Cardiac muscle cell (in vitro differentiated cells and primary cell): ENCODE results near the gene JOSD2. TPM values are rescaled to one million over a fixed set of nuclear protein-coding genes. Genes with fewer than 3 reads are reported as not detected.

Experiments used
- DNase-seq, 2 donors: peaks; one replicate each; pipeline versions ENCODE4 v3.0.0 to v3.0.0-alpha.2; 2010 to 2017; ENCODE audit warnings: low read depth in 1 of 2, low spot score in 1 of 2
- H3K27ac ChIP-seq: fragments of 200-600 bp; sonication (generic); 2 replicates; pipeline ENCODE4 v1.5.1; 2016
- H3K27me3 ChIP-seq: fragments of 200-600 bp; sonication (generic); 2 replicates; pipeline ENCODE4 v1.6.0; 2016; ENCODE audit warnings: control low read depth
- H3K36me3 ChIP-seq: fragments of 200-600 bp; sonication (generic); 2 replicates; pipeline ENCODE4 v1.5.1; 2016; ENCODE audit warnings: control low read depth
- H3K4me1 ChIP-seq: fragments of 200-600 bp; sonication (generic); 2 replicates; pipeline ENCODE4 v1.8.1; 2017; ENCODE audit warnings: low read depth, mild to moderate bottlenecking, mixed run types
- H3K4me3 ChIP-seq: fragments of 200-600 bp; sonication (generic); 2 replicates; pipeline ENCODE4 v1.5.1; 2016; ENCODE audit warnings: mild to moderate bottlenecking
- H3K9me3 ChIP-seq: fragments of 200-600 bp; sonication (generic); 2 replicates; pipeline ENCODE4 v1.5.1; 2017; ENCODE audit warnings: low read depth, mild to moderate bottlenecking, control low read depth
- CTCF ChIP-seq: IDR thresholded peaks from 2 replicates; pipeline ENCODE4 v1.5.1; 2012; ENCODE audit warnings: low read depth, mild to moderate bottlenecking, low read length
- polyA plus RNA-seq: library from polyadenylated mRNA; unstranded; fragments of >200 nt; fragmentation: Nextera tagmentation; extraction: Ambion mirVana; gene quantifications from 2 replicates; pipeline ENCODE4 v1.2.1, GENCODE V29; 2016
- total RNA-seq: library from RNA; depleted of rRNA; stranded (reverse); fragments of >200 nt; gene quantifications from 2 replicates; pipeline ENCODE4 v1.2.3, GENCODE V29; 2016

The JOSD2 gene
- total and polyA plus RNA-seq, 2 experiments from 2014 or later, result 21.4 to 44.8 TPM

DNA sequence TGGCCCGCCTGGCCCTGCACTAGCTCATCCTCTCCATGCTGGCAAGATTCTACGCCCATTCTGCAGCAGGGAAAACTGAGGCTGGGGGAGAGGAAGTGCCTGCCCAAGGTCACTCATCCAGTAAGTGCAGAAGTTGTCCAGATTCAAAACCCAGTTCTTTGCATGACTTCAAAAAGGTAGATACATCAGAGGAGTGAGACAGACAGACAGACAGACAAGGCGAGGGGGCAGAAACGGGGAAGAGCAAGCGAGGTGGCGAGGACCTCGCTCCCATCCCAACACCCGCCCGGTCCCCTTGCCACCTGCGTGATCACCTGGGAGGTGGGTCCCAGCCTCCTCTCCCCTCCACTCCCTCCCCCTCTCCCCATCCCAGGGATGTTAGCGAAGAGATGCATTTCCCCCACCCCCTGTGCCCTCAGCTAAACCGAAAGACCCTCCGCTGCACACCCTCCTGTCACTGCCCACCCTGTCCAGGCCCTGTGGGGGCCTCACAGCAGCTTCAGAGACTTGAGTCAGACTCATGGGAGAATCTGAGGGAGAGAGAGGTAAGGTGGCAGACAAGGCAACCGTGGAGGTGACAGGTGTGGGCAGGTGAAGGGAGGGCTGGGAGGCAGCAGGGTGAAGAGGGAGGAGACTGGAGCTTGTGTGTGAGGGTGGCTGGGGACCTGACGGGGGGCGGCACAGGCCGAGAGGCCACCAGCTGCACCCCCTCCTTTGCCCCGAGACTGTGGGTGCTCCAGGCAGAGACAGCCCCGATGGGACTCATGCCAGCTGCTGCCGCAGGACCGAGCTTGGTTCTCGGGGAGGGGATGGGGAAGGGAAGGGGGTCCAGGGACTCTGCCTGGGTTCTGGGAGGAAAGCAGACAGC, 38.3 kb upstream of the JOSD2 start:
- Histone ChIP-seq H3K4me1 (peaks cover 17% of the 10 kb centered on the region), H3K27me3 (no peaks in the 10 kb centered on the region), H3K36me3 (no peaks in the 10 kb centered on the region), H3K4me3 (no peak overlapping the region), H3K27ac (no peak overlapping the region), H3K9me3 (no peaks in the 10 kb centered on the region)
- no peak for TF ChIP-seq CTCF
- DNase-seq, result no peak

DNA sequence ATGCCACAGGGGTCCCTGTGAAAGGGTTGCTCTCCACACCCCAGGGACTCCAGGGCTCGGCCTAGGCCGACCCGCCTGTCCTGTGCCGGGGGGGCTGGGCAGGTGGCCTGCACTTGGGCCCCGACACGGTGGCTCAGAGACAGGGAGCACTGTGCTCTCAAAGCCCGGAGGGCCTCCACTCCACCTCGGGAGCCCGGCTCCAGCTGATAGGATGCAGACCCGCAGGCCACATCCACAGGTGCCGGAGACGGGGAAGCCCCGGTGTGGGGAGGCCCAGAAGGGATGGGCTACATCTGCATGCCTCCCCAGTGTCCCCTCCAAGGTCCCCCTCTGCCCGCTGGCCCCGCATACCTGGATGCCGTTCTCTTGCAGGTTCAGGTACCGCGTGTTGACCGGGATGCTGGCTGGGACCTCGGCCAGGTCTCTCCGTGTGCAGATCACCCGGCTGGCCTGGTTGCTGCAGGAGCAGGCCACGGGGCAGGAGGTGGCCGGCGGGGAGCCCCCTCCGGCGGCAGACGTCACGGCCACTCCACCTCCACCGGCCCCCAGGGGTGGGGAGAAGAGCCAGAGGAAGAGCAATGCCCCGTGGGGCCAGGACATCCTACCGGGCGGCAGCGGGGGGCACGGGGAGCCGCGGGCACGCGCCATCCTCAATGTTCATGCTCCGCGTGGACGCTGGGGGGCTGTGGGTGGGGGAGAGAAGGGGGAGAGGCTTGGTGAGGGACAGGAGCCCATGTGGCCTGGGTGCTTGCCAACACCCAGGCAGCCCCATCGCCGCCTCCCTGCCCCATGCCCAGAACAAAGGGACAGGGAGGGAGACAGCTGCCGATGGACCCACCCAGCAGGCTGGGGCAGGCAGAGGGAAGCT, 37.4 kb upstream of the JOSD2 start:
- H3K4me3 ChIP-seq, result no peak overlapping the region
- no peak overlapping the region for H3K27ac ChIP-seq
- no peaks in the 10 kb centered on the region for H3K36me3 ChIP-seq
- no peak for TF ChIP-seq CTCF
- no peaks in the 10 kb centered on the region for H3K9me3 ChIP-seq
- DNase-seq, result no peak
- peaks cover 17% of the 10 kb centered on the region for H3K4me1 ChIP-seq
- no peaks in the 10 kb centered on the region for H3K27me3 ChIP-seq

DNA sequence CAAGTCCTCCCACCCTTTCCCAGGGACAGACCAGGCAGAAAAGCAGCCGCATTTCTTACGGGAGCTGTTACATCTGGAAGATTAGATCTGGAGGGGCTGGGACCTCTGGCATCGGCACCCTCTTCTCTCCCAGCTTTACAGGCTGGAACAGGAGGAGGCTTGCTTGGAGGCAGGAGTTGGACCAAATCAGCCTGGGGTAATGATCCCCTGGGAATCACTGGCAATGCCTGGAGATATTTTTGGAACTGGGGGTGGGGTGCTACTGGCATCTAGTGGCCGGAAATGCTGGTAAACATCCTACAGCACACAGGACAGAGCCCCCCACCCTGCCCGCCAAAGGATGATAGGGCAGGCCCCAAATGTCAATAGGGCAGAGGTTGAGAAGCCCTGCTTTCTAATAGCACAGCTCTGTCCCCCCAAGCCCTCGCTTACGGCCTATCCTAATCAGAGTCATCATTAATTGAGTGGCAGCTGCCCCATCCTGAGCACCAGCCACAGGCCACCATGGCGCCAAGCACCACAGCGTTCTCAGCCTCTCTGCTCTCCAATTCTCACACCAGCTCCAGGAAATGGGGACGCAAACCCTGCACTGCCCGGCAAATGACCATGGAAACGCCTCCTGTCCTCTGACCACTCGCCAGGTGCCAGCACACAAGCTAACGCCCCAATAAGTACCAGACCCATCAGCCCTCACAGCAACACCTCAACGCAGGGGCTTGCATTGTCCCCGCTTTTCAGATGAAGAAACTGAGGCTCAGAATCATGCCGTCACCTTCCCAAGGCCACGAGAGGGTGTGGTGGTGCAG, 36.6 kb upstream of the JOSD2 start:
- no peak for DNase-seq
- H3K36me3 ChIP-seq, result no peaks in the 10 kb centered on the region
- H3K4me1 ChIP-seq, result peaks cover 17% of the 10 kb centered on the region
- TF ChIP-seq CTCF, result no peak
- no peak overlapping the region for H3K4me3 ChIP-seq
- no peaks in the 10 kb centered on the region for H3K27me3 ChIP-seq
- no peaks in the 10 kb centered on the region for H3K9me3 ChIP-seq
- no peak overlapping the region for H3K27ac ChIP-seq

- H3K36me3 ChIP-seq, result no peaks in the 10 kb centered on the region
- DNase-seq, result no peak
- TF ChIP-seq CTCF, result no peak
- H3K27ac ChIP-seq, result no peak overlapping the region
- H3K27me3 ChIP-seq, result no peaks in the 10 kb centered on the region
- no peak overlapping the region for H3K4me3 ChIP-seq
- peaks cover 17% of the 10 kb centered on the region for H3K4me1 ChIP-seq
- H3K9me3 ChIP-seq, result no peaks in the 10 kb centered on the region
These were observed 35.7 kb upstream of the JOSD2 start for GRCh38 chr19:50546527-50547221.

DNA sequence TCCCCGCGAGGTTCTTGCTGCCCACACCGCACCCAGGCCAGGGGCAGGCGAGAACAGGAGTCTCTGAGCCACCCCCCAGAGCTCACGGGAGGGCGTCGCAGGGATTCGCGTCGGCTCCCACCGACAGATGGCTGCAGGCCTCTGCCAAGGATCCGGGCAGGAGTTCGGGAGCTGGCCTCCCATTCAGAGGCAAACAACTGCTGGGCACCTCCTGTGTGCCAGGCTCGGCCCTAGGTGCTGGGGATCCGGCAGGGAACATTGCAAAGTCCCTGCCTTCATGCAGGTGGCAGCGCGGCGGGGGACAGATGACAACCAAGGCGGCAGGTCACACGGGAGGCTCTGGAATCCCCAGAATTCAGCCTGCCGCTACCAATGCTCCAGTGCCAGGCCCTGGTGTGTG, 32.0 kb upstream of the JOSD2 start:
- H3K36me3 ChIP-seq, result no peaks in the 10 kb centered on the region
- no peak overlapping the region for H3K4me3 ChIP-seq
- peaks cover 11% of the 10 kb centered on the region for H3K4me1 ChIP-seq
- H3K27me3 ChIP-seq, result no peaks in the 10 kb centered on the region
- TF ChIP-seq CTCF, result no peak
- DNase-seq, result no peak
- H3K9me3 ChIP-seq, result no peaks in the 10 kb centered on the region
- H3K27ac ChIP-seq, result no peak overlapping the region
